H9 (cell line): Measurements from ENCODE around the gene PTK6. TPM values are rescaled to one million over a fixed set of nuclear protein-coding genes. Genes with fewer than 3 reads are reported as not detected.

Experiments
- DNase-seq: peaks from one replicate; pipeline ENCODE4 v3.0.0-alpha.2; 2017
- H2AFZ ChIP-seq: one replicate; pipeline ENCODE4 v1.6.1; 2013; ENCODE audit warnings: mild to moderate bottlenecking, low read length, control low read depth, moderate library complexity
- H2AK5ac ChIP-seq: 2 replicates; pipeline ENCODE4 v1.6.1; 2013; ENCODE audit warnings: low read length, control low read depth, mixed read lengths; ENCODE audit not compliant: insufficient read length
- H2BK120ac ChIP-seq: one replicate; pipeline ENCODE4 v1.6.1; 2013; ENCODE audit warnings: low read depth, mild to moderate bottlenecking, low read length, control low read depth, inconsistent platforms; ENCODE audit not compliant: poor library complexity, severe bottlenecking
- H2BK12ac ChIP-seq: 2 replicates; pipeline ENCODE4 v1.6.1; 2013; ENCODE audit warnings: low read length, control low read depth, mixed read lengths, low read depth; ENCODE audit not compliant: insufficient read length
- H2BK15ac ChIP-seq: 2 replicates; pipeline ENCODE4 v1.6.1; 2013; ENCODE audit warnings: low read depth, low read length, control low read depth
- H2BK20ac ChIP-seq: one replicate; pipeline ENCODE4 v1.6.1; 2013; ENCODE audit warnings: low read depth, mild to moderate bottlenecking, low read length, control low read depth, inconsistent platforms; ENCODE audit not compliant: poor library complexity, severe bottlenecking
- H2BK5ac ChIP-seq: 2 replicates; pipeline ENCODE4 v1.6.1; 2013; ENCODE audit warnings: low read length, control low read depth, mixed read lengths; ENCODE audit not compliant: insufficient read length
- H3K14ac ChIP-seq: 2 replicates; pipeline ENCODE4 v1.6.1; 2013; ENCODE audit warnings: low read length, control low read depth; ENCODE audit not compliant: insufficient read depth
- H3K18ac ChIP-seq: 2 replicates; pipeline ENCODE4 v1.6.1; 2013; ENCODE audit warnings: low read depth, mild to moderate bottlenecking, mixed read lengths, low read length, control low read depth; ENCODE audit not compliant: insufficient read length
- H3K23ac ChIP-seq: 2 replicates; pipeline ENCODE4 v1.6.1; 2013; ENCODE audit warnings: low read length, control low read depth, mixed read lengths, low read depth; ENCODE audit not compliant: insufficient read length
- H3K23me2 ChIP-seq: 2 replicates; pipeline ENCODE4 v1.6.1; 2013; ENCODE audit warnings: low read depth, mild to moderate bottlenecking, mixed read lengths, low read length, control low read depth; ENCODE audit not compliant: insufficient read length, poor library complexity, severe bottlenecking
- H3K27ac ChIP-seq: 2 replicates; pipeline ENCODE4 v1.5.1; 2013; ENCODE audit warnings: low read length, control low read depth, mixed read lengths, low read depth; ENCODE audit not compliant: insufficient read length
- H3K27me3 ChIP-seq: 2 replicates; pipeline ENCODE4 v1.6.1; 2013; ENCODE audit warnings: low read length, control low read depth, inconsistent platforms; ENCODE audit not compliant: insufficient read depth
- H3K4ac ChIP-seq: 2 replicates; pipeline ENCODE4 v1.6.1; 2013; ENCODE audit warnings: low read depth, mild to moderate bottlenecking, control low read depth, inconsistent platforms, low read length, moderate library complexity
- H3K4me1 ChIP-seq: 2 replicates; pipeline ENCODE4 v1.6.1; 2013; ENCODE audit warnings: low read length, control low read depth, inconsistent platforms; ENCODE audit not compliant: insufficient read depth
- H3K4me2 ChIP-seq: 2 replicates; pipeline ENCODE4 v1.6.1; 2013; ENCODE audit warnings: low read length, control low read depth, mixed read lengths; ENCODE audit not compliant: insufficient read length, insufficient read depth
- H3K56ac ChIP-seq: 2 replicates; pipeline ENCODE4 v1.6.1; 2013; ENCODE audit warnings: low read depth, mild to moderate bottlenecking, mixed read lengths, low read length, control low read depth; ENCODE audit not compliant: insufficient read length
- H3K79me1 ChIP-seq: 2 replicates; pipeline ENCODE4 v1.6.1; 2013; ENCODE audit warnings: low read depth, mild to moderate bottlenecking, moderate library complexity, low read length, control low read depth, inconsistent platforms; ENCODE audit not compliant: insufficient read depth, poor library complexity, severe bottlenecking
- H3K79me2 ChIP-seq: 2 replicates; pipeline ENCODE4 v1.6.1; 2013; ENCODE audit warnings: low read length, control low read depth, inconsistent platforms; ENCODE audit not compliant: insufficient read depth
- H3K9ac ChIP-seq: 2 replicates; pipeline ENCODE4 v1.6.1; 2013; ENCODE audit warnings: low read length, control low read depth, mixed read lengths; ENCODE audit not compliant: insufficient read length; ENCODE audit errors: extremely low read depth
- H3K9me3 ChIP-seq: one replicate; pipeline ENCODE4 v1.6.1; 2013; ENCODE audit warnings: low read depth, low read length, inconsistent platforms; ENCODE audit not compliant: control insufficient read depth
- H3T11ph ChIP-seq: one replicate; pipeline ENCODE4 v1.6.1; 2013; ENCODE audit warnings: mild to moderate bottlenecking, low read length, control low read depth, inconsistent platforms
- H4K20me1 ChIP-seq: one replicate; pipeline ENCODE4 v1.6.1; 2013; ENCODE audit not compliant: control insufficient read depth, insufficient read length, insufficient read depth
- H4K5ac ChIP-seq: 2 replicates; pipeline ENCODE4 v1.6.1; 2013; ENCODE audit warnings: low read depth, mild to moderate bottlenecking, mixed read lengths, low read length, control low read depth; ENCODE audit not compliant: insufficient read length
- H4K8ac ChIP-seq: replicated peaks from 2 replicates; pipeline ENCODE4 v1.6.1; 2013; ENCODE audit warnings: low read length, control low read depth, mixed read lengths, low read depth; ENCODE audit not compliant: insufficient read length
- H4K91ac ChIP-seq: 2 replicates; pipeline ENCODE4 v1.6.1; 2013; ENCODE audit warnings: low read depth, mild to moderate bottlenecking, moderate library complexity, mixed read lengths, low read length, control low read depth; ENCODE audit not compliant: insufficient read length
- H3K27ac Mint-ChIP-seq, 3 experiments: 2 replicates in 2 of 3; 3 replicates in 1 of 3; pipeline ENCODE4 v1.8.0; 2020 to 2021; ENCODE audit warnings: mixed read lengths in 3 of 3, mild to moderate bottlenecking in 1 of 3, moderate library complexity in 1 of 3
- H3K27me3 Mint-ChIP-seq: 2 replicates; pipeline ENCODE4 v1.8.0; 2021; ENCODE audit warnings: low read depth, mild to moderate bottlenecking, moderate library complexity, mixed read lengths
- H3K36me3 Mint-ChIP-seq, 3 experiments: 2 replicates in 2 of 3; 3 replicates in 1 of 3; pipeline ENCODE4 v1.8.0; 2020 to 2021; ENCODE audit warnings: low read depth in 3 of 3, mixed read lengths in 3 of 3; ENCODE audit not compliant: insufficient read depth in 1 of 3
- H3K4me1 Mint-ChIP-seq, 2 experiments: 2 replicates each; pipeline ENCODE4 v1.8.0; 2020; ENCODE audit warnings: mixed read lengths in 2 of 2
- H3K4me3 Mint-ChIP-seq, 2 experiments: 2 replicates in 1 of 2; 3 replicates in 1 of 2; pipeline ENCODE4 v1.8.0; 2020 to 2021; ENCODE audit warnings: mild to moderate bottlenecking in 2 of 2, mixed read lengths in 2 of 2, moderate library complexity in 1 of 2
- H3K9me3 Mint-ChIP-seq, 2 experiments: 2 replicates in 1 of 2; 3 replicates in 1 of 2; pipeline ENCODE4 v1.8.0; 2020; ENCODE audit warnings: mild to moderate bottlenecking in 2 of 2, mixed read lengths in 2 of 2, moderate library complexity in 1 of 2
- WGBS: extraction: QIAGEN DNeasy Blood & Tissue Kit; methylation state at CpG from one replicate; pipeline ENCODE4 v1.1.7; 2013; ENCODE audit warnings: missing lambda C conversion rate, low lambda C conversion rate, mixed read lengths; ENCODE audit not compliant: insufficient read length; ENCODE audit errors: extremely low coverage; 5-methylcytosine and 5-hydroxymethylcytosine counted together
- total RNA-seq: library from RNA; stranded (reverse); gene quantifications from 2 replicates; pipeline ENCODE4 v1.2.1, GENCODE V29; 2021
- TF ChIP-seq, protein P1 (sequence below): fragments of 200-600 bp; sonication (generic); conservative IDR thresholded peaks from 3 replicates; pipeline ENCODE4 v1.8.0; 2021; ENCODE audit warnings: antibody characterized with exemption, mild to moderate bottlenecking

PTK6 gene
- total RNA-seq, 1 experiment from 2014 or later, result 0.46 TPM

GRCh38 chr20:63560856-63561609, 23.9 kb upstream of the PTK6 start:
- no peak overlapping the region for H2AFZ ChIP-seq
- H3K9me3 ChIP-seq, result no peaks in the 10 kb centered on the region
- H3K14ac ChIP-seq, result no peak overlapping the region
- H4K8ac ChIP-seq, result no peak overlapping the region
- H3K27ac Mint-ChIP-seq, result peak overlapping the region in 1 of 3 experiments; percentile 70; a peak in 1 of 7 replicates
- no peak overlapping the region for H2BK15ac ChIP-seq
- no peak overlapping the region for H3K23ac ChIP-seq
- no peaks in the 10 kb centered on the region for H3K27me3 ChIP-seq
- no peaks in the 10 kb centered on the region for H3K79me2 ChIP-seq
- no peaks in the 10 kb centered on the region for H3K23me2 ChIP-seq
- no peak overlapping the region for H4K5ac ChIP-seq
- no peak overlapping the region for H2BK120ac ChIP-seq
- H2BK20ac ChIP-seq, result no peak overlapping the region
- H4K91ac ChIP-seq, result no peak overlapping the region
- no peak for DNase-seq
- H3K4me1 Mint-ChIP-seq, result peaks cover 5 to 7% of the 10 kb centered on the region in 2 experiments
- WGBS, result no CpG with 5 or more reads among the region's 26 CpGs
- H3K4ac ChIP-seq, result no peak overlapping the region
- H2BK5ac ChIP-seq, result no peak overlapping the region
- peaks cover 3 to 12% (median 11%) of the 10 kb centered on the region in 3 experiments; a peak in 6 of 7 replicates for H3K36me3 Mint-ChIP-seq
- H3T11ph ChIP-seq, result no peak overlapping the region
- H3K56ac ChIP-seq, result no peak overlapping the region
- H2AK5ac ChIP-seq, result no peak overlapping the region
- H3K9me3 Mint-ChIP-seq, result no peaks in the 10 kb centered on the region
- H3K9ac ChIP-seq, result no peak overlapping the region
- H4K20me1 ChIP-seq, result no peaks in the 10 kb centered on the region
- no peak overlapping the region for H3K4me3 Mint-ChIP-seq
- no peaks in the 10 kb centered on the region for H3K4me1 ChIP-seq
- H2BK12ac ChIP-seq, result no peak overlapping the region
- H3K18ac ChIP-seq, result no peak overlapping the region
- H3K27ac ChIP-seq, result no peak overlapping the region
- no peak overlapping the region for H3K4me2 ChIP-seq
- no peaks in the 10 kb centered on the region for H3K27me3 Mint-ChIP-seq
- TF ChIP-seq, protein P1, sequence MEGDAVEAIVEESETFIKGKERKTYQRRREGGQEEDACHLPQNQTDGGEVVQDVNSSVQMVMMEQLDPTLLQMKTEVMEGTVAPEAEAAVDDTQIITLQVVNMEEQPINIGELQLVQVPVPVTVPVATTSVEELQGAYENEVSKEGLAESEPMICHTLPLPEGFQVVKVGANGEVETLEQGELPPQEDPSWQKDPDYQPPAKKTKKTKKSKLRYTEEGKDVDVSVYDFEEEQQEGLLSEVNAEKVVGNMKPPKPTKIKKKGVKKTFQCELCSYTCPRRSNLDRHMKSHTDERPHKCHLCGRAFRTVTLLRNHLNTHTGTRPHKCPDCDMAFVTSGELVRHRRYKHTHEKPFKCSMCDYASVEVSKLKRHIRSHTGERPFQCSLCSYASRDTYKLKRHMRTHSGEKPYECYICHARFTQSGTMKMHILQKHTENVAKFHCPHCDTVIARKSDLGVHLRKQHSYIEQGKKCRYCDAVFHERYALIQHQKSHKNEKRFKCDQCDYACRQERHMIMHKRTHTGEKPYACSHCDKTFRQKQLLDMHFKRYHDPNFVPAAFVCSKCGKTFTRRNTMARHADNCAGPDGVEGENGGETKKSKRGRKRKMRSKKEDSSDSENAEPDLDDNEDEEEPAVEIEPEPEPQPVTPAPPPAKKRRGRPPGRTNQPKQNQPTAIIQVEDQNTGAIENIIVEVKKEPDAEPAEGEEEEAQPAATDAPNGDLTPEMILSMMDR, result no peak
- no peaks in the 10 kb centered on the region for H3K79me1 ChIP-seq
